Type B pancreatic cell (in vitro differentiated cells): ENCODE data around the gene SPRN. TPM values are rescaled to one million over a fixed set of nuclear protein-coding genes. Genes with fewer than 3 reads are reported as not detected.

Source experiments
- DNase-seq: peaks from one replicate; pipeline ENCODE4 v3.0.0; 2021; ENCODE audit warnings: mixed read lengths; ENCODE audit not compliant: unreplicated experiment; ENCODE audit errors: extremely low spot score
- H3K27ac Mint-ChIP-seq: 2 replicates; pipeline ENCODE4 v1.8.0; 2021; ENCODE audit warnings: mild to moderate bottlenecking, mixed read lengths
- H3K27me3 Mint-ChIP-seq: 2 replicates; pipeline ENCODE4 v1.8.0; 2021; ENCODE audit warnings: mixed read lengths
- H3K36me3 Mint-ChIP-seq: 2 replicates; pipeline ENCODE4 v1.8.0; 2021; ENCODE audit warnings: mixed read lengths
- H3K4me1 Mint-ChIP-seq: one replicate; pipeline ENCODE4 v1.8.0; 2021; ENCODE audit warnings: mixed read lengths; ENCODE audit not compliant: unreplicated experiment
- H3K4me3 Mint-ChIP-seq: 2 replicates; pipeline ENCODE4 v1.8.0; 2021; ENCODE audit warnings: mild to moderate bottlenecking, mixed read lengths
- H3K9me3 Mint-ChIP-seq: 2 replicates; pipeline ENCODE4 v1.8.0; 2021; ENCODE audit warnings: mixed read lengths
- CTCF ChIP-seq: fragments of 200-600 bp; sonication (generic); conservative IDR thresholded peaks from 2 replicates; pipeline ENCODE4 v1.5.0; 2021; ENCODE audit warnings: antibody characterized with exemption, mild to moderate bottlenecking
- total RNA-seq: library from RNA; stranded (reverse); gene quantifications from 2 replicates; pipeline ENCODE4 v1.2.1, GENCODE V29; 2021; ENCODE audit warnings: low replicate concordance

The SPRN gene
- total RNA-seq, 1 donor from 2014 or later = 0.56 TPM

DNA sequence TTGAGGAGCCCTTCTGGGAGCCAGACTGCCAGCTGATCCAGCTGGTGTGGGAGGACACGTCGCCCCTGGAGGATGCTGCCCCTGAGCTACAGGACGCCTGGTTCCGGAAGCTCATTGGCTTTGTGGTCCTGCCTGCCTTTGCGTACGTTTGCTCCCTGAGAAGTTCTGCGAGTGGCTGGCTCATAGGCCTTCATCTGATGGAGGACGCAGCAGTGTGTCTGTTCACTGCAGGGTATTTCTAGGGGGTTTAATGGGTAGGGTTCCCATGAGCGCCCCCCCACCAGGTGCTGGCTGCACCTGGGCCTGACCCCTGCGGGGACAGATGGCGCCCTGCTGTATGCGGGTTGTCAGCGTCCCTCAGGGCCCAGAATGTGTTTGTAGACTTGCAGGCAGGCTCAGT is 40.4 kb downstream of the SPRN start:
- Mint-ChIP-seq H3K4me1 (no peaks in the 10 kb centered on the region), H3K36me3 (peaks cover 5% of the 10 kb centered on the region)

DNA sequence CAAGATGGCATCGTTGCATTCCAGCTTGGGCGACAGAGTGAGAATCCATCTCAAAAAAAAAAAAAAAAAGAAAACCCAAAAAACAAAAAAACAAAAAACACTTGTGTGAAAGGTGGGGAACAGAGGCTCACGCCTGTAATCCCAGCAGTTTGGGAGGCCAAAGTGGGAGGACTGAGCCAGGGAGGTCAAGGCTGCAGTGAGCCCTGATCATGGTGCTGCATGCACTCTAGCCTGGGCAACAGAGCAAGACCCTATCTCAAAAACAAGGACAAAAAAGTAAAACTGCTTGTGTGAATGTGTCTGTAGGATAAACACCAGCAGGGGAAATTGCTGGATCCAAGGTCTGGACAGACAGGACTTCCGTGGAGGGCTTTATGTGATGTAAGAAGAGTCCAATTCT is 40.9 kb downstream of the SPRN start:
- DNase-seq = no peak
- no peak for TF ChIP-seq CTCF
- H3K36me3 Mint-ChIP-seq = peaks cover 5% of the 10 kb centered on the region
- no peak overlapping the region for H3K27ac Mint-ChIP-seq
- H3K4me3 Mint-ChIP-seq = no peak overlapping the region
- H3K27me3 Mint-ChIP-seq = no peaks in the 10 kb centered on the region
- H3K9me3 Mint-ChIP-seq = no peaks in the 10 kb centered on the region
- no peaks in the 10 kb centered on the region for H3K4me1 Mint-ChIP-seq

More for the DNA sequence above, 40.4 kb downstream of the SPRN start:
- no peaks in the 10 kb centered on the region for H3K9me3 Mint-ChIP-seq
- DNase-seq = no peak
- no peak overlapping the region for H3K4me3 Mint-ChIP-seq
- no peak for TF ChIP-seq CTCF
- H3K27ac Mint-ChIP-seq = no peak overlapping the region
- no peaks in the 10 kb centered on the region for H3K27me3 Mint-ChIP-seq

- peaks cover under 1% of the 10 kb centered on the region for H3K36me3 Mint-ChIP-seq
- no peak overlapping the region for H3K4me3 Mint-ChIP-seq
- no peak overlapping the region for H3K27ac Mint-ChIP-seq
- no peak for DNase-seq
- no peaks in the 10 kb centered on the region for H3K4me1 Mint-ChIP-seq
- no peak for TF ChIP-seq CTCF
- no peaks in the 10 kb centered on the region for H3K27me3 Mint-ChIP-seq
- no peaks in the 10 kb centered on the region for H3K9me3 Mint-ChIP-seq
These were observed 43.4 kb downstream of the SPRN start for GRCh38 chr10:133381036-133381435.

DNA sequence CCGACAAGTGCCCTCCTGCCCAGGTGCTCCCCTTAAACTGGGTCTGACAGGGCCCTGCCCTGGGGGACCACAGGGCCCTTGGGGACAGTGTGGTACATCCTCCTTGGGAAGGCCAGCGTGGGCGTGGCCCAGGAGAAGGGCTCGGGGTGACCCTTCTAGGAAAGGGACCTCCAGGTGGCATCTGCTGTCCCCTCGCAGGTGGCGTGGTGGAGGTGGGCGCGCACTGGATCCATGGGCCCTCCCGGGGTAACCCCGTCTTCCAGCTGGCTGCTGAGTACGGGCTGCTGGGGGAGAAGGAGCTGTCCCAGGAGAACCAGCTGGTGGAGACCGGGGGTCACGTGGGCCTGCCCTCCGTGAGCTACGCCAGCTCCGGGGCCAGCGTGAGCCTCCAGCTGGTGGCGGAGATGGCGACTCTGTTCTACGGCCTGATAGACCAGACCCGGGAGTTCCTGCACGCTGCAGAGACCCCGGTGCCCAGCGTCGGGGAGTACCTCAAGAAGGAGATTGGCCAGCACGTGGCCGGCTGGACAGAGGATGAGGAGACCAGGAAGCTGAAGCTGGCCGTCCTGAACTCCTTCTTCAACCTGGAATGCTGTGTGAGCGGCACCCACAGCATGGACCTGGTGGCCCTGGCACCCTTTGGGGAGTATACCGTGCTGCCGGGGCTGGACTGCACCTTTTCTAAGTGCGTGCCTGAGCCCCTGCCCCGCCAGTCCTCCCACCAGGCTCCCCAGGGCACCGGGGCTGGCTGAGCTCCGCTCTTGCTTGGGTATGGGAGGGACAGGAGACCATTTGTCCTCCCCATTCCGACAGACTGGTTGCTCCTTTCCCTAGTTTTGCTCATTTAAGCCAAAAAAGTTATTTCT is 44.4 kb downstream of the SPRN start:
- Mint-ChIP-seq H3K9me3 (no peaks in the 10 kb centered on the region), H3K4me1 (no peaks in the 10 kb centered on the region), H3K4me3 (peak overlapping the region; percentile 80), H3K27me3 (no peaks in the 10 kb centered on the region), H3K27ac (no peak overlapping the region), H3K36me3 (no peaks in the 10 kb centered on the region)
- TF ChIP-seq CTCF = no peak
- no peak for DNase-seq

DNA sequence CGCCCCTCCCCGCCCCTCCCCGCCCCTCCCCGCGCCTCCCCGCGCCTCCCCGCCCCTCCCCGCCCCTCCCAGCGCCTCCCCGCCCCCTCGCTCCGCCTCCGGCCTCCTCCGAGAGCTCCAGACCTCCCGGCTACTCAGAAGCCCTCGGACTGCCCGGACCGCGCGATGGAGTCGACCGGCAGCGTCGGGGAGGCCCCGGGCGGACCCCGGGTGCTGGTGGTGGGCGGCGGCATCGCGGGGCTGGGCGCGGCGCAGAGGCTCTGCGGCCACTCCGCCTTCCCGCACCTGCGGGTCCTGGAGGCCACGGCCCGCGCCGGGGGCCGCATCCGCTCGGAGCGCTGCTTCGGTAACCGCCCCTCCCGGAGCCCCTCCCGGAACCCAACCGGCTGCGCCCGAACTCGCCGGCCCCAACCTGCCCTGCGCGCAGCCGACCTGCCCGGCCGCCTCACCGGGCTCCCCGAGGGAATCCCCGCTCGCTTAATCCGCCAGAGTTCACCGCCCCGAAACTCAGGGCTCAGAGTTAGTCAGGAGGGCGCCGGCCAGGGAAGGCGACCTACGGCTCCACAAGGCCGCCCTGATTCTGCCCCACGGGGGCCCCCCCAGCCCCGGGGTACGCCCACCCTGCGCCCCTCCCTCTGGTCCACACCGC is 45.1 kb downstream of the SPRN start, which contains the start of gene PAOX:
TSS of gene PAOX (plus strand) at position 111 of the 649 bp plus-strand sequence. CDS start at position 166, 55 bp downstream.
- no peak for DNase-seq
- H3K27me3 Mint-ChIP-seq = no peaks in the 10 kb centered on the region
- peaks cover 5% of the 10 kb centered on the region for H3K4me1 Mint-ChIP-seq
- H3K27ac Mint-ChIP-seq = peak within 1 kb of the TSS; percentile 50
- H3K4me3 Mint-ChIP-seq = peak within 1 kb of the TSS; percentile 85
- no peaks in the 10 kb centered on the region for H3K9me3 Mint-ChIP-seq
- no peaks in the 10 kb centered on the region for H3K36me3 Mint-ChIP-seq
- no peak for TF ChIP-seq CTCF
